IPS-20b (cell line): ENCODE results near the gene DENND11.

ENCODE experiments used
- H3K27ac ChIP-seq: one replicate; pipeline ENCODE4 v1.5.1; 2013; ENCODE audit warnings: low read length
- H3K27me3 ChIP-seq: 2 replicates; pipeline ENCODE4 v1.6.1; 2013; ENCODE audit warnings: mild to moderate bottlenecking, low read length, inconsistent platforms; ENCODE audit not compliant: insufficient read depth
- H3K36me3 ChIP-seq: 2 replicates; pipeline ENCODE4 v1.6.1; 2013; ENCODE audit warnings: low read depth, mild to moderate bottlenecking, inconsistent platforms, low read length, moderate library complexity; ENCODE audit not compliant: insufficient read depth
- H3K4me1 ChIP-seq: 2 replicates; pipeline ENCODE4 v1.6.1; 2013; ENCODE audit warnings: mild to moderate bottlenecking, control low read depth, inconsistent platforms, low read length, moderate library complexity; ENCODE audit not compliant: insufficient read depth
- H3K4me3 ChIP-seq: 2 replicates; pipeline ENCODE4 v1.5.1; 2013; ENCODE audit warnings: mild to moderate bottlenecking, low read length, inconsistent platforms
- H3K9ac ChIP-seq: 2 replicates; pipeline ENCODE4 v1.6.1; 2013; ENCODE audit warnings: low read depth, mild to moderate bottlenecking, inconsistent platforms, low read length, moderate library complexity
- H3K9me3 ChIP-seq: 2 replicates; pipeline ENCODE4 v1.6.1; 2013; ENCODE audit warnings: mild to moderate bottlenecking, low read depth, low read length, inconsistent platforms; ENCODE audit not compliant: insufficient read depth

DENND11 gene

DNA sequence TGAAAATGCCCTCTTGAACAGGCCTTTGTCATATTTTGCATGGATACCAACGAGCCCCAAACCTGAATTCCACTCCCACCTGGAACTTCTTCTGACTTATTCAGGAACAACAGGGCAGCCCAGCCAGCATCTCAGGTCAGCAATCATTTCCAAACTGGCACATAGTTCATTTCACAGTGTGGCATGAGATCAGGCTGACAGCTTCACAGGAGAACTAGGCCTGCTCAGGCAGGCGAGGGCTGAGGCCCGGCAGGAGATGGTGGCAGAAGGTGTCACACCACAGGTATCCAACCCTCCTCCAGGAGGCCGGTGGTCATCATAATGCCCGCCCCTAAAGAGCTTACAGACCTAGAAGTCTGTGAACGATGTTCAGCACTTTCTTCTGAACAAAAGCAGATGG lies 42.5 kb downstream of the DENND11 start:
- H3K4me3 ChIP-seq: no peak overlapping the region
- H3K27ac ChIP-seq: no peak overlapping the region
- no peaks in the 10 kb centered on the region for H3K27me3 ChIP-seq
- peaks cover 3% of the 10 kb centered on the region; the same call in 1 of the 2 replicates for H3K4me1 ChIP-seq
- H3K36me3 ChIP-seq: peaks cover 67% of the 10 kb centered on the region
- H3K9ac ChIP-seq: no peak overlapping the region
- no peaks in the 10 kb centered on the region for H3K9me3 ChIP-seq

DNA sequence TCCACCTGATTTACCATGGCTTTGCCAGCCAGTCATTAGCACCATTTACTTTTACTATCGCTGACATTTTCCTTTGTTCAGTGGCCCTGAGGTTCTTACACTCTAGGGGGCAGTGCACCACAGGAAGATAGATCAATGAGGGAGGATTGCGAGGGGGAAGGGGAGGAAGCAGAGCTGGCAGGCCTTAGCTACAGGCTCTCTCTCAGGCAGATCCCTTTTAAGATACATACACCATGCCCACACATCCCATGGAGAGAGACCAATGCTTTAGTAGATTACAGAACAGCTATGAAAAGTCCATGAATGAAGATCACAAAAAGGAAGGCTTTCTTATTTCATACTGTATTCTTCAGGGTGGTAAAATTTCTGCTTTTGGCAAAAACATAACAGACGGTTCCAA lies 47.4 kb downstream of the DENND11 start:
- Histone ChIP-seq H3K9ac (no peak overlapping the region), H3K27ac (no peak overlapping the region), H3K9me3 (no peaks in the 10 kb centered on the region), H3K4me3 (no peak overlapping the region), H3K4me1 (peaks cover 9% of the 10 kb centered on the region; the same call in 1 of the 2 replicates), H3K36me3 (peaks cover 42% of the 10 kb centered on the region), H3K27me3 (no peaks in the 10 kb centered on the region)

DNA sequence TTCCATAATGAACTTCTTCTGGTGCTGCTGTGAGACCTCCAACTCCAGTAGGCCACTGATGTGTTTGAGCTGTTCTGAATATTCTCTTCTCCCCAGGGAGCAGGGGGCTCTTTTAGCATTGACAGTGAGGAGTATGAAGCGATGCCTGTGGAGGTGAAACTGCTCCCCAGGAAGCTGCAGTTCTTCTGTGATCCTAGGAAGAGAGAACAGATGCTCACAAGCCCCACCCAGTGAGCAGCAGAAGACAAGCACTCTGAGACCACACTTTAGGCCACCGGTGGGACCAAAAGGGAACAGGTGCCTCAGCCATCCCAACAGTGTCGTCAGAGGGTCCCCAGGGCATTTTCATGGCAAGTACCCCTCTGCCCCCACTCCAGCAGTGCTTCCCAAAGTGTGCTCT lies 49.3 kb downstream of the DENND11 start:
- no peak overlapping the region for H3K27ac ChIP-seq
- H3K27me3 ChIP-seq: no peaks in the 10 kb centered on the region
- no peak overlapping the region for H3K9ac ChIP-seq
- peaks cover 40% of the 10 kb centered on the region for H3K36me3 ChIP-seq
- H3K4me1 ChIP-seq: peaks cover 12% of the 10 kb centered on the region; the same call in 1 of the 2 replicates
- H3K4me3 ChIP-seq: no peak overlapping the region
- no peaks in the 10 kb centered on the region for H3K9me3 ChIP-seq
